ENCODE results near the gene GTF2B. TPM values are rescaled to one million over a fixed set of nuclear protein-coding genes. Genes with fewer than 3 reads are reported as not detected.

Gene GTF2B
- total and polyA plus RNA-seq, 2 donors (not counting 1 experiment from before 2014, with no cell fraction given): 29.2 to 32.0 TPM

DNA sequence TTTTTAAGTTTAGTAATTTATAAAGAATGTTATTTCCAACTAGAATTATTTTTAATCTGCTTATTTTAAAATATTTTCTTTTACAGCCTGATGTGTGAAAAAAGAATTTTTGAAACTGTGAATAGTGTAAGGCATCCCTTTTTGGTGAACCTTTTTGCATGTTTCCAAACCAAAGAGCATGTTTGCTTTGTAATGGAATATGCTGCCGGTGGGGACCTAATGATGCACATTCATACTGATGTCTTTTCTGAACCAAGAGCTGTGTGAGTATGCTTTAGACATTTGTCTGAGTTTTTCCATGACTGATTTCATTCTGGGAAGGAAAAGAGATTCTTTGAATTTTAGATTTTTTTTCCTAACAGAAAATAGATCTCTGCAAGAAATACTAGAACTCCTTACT is 77.9 kb downstream of the GTF2B start:
- TF ChIP-seq CTCF (IDR thresholded peaks at IDR 0.05) (no peak), EZH2 (IDR thresholded peaks at IDR 0.05; ENCODE audit: borderline replicate concordance, insufficient read depth, low read depth, low read length, poor library complexity, severe bottlenecking) (no peak)
- ChIA-PET POLR2A (no interaction called here), CTCF (no interaction called here)
- H3K4me3 Mint-ChIP-seq: no peak overlapping the region
- H3K9me3 Mint-ChIP-seq (ENCODE audit: insufficient read depth): no peaks in the 10 kb centered on the region
- H3K27ac ChIP-seq (ENCODE audit: low read length in 2 of 2): no peak overlapping the region
- no peak overlapping the region for H3K4me3 ChIP-seq (ENCODE audit: control extremely low read depth in 1 of 5, extremely low read depth in 1 of 5, insufficient read depth in 1 of 5, low read depth in 2 of 5, low read length in 4 of 5)
- no peaks in the 10 kb centered on the region for H3K27me3 ChIP-seq (replicated peaks in 1 of 4; ENCODE audit: control extremely low read depth in 1 of 4, control insufficient read depth in 3 of 4, insufficient read depth in 4 of 4, low read length in 3 of 4)
- 88% methylated on average over 1 of the region's 1 CpG for WGBS (ENCODE audit: insufficient coverage)
- H4K20me1 ChIP-seq (ENCODE audit: control insufficient read depth, insufficient read depth, low read length, poor library complexity, severe bottlenecking): no peaks in the 10 kb centered on the region
- no peak overlapping the region for H3K27ac Mint-ChIP-seq
- H3K27me3 Mint-ChIP-seq: no peaks in the 10 kb centered on the region
- no peaks in the 10 kb centered on the region for H3K79me2 ChIP-seq (ENCODE audit: control insufficient read depth, insufficient read depth, low read length)
- intact Hi-C loops (cut with micrococcal nuclease): loop anchor here (1.0 kb wide), 1 partner anchor 11 kb away; no protein-coding TSS in a partner anchor
- ATAC-seq (ENCODE audit: low read depth) (no peak), DNase-seq (no peak)
- H3K4me1 Mint-ChIP-seq: no peaks in the 10 kb centered on the region
- no peak overlapping the region for H3K9ac ChIP-seq (ENCODE audit: low read length)
- no peaks in the 10 kb centered on the region for H3K9me3 ChIP-seq (ENCODE audit: control extremely low read depth in 1 of 3, control insufficient read depth in 2 of 3, insufficient read depth in 1 of 3, low read length in 2 of 3)
- no peak overlapping the region for H3K4me2 ChIP-seq (replicated peaks; ENCODE audit: low read depth, low read length, poor library complexity, severe bottlenecking)
- no peak overlapping the region for H2AFZ ChIP-seq (ENCODE audit: insufficient read depth, low read depth, low read length, poor library complexity, severe bottlenecking)
- peaks cover 24 to 33% of the 10 kb centered on the region in 2 experiments for H3K36me3 ChIP-seq (replicated peaks in 1 of 2; ENCODE audit: control extremely low read depth in 1 of 2, control insufficient read depth in 1 of 2, extremely low read depth in 1 of 2, insufficient read depth in 2 of 2, low read length in 1 of 2)
- H3K4me1 ChIP-seq (ENCODE audit: control insufficient read depth in 2 of 2, insufficient read depth in 2 of 2, low read length in 2 of 2): no peaks in the 10 kb centered on the region

DNA sequence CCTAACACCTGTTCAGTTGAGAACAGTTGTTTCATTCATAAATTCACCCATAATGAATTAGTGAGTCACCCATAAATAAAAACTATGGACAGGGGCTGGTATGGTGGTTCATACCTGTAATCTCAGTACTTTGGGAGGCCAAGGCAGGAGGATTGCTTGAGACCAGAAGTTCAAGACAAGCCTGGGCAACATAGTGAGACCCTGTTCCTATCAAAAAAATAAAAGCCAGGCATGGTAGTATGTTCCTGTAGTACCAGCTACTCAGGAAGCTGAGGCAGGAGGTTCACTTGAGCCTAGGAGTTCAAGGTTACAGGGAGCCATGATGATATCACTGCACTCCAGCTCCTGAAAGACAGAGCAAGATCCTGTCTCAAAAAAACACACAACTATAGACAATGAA is 79.0 kb downstream of the GTF2B start:
- H3K27ac ChIP-seq (ENCODE audit: low read length in 2 of 2): no peak overlapping the region
- H3K36me3 ChIP-seq (replicated peaks in 1 of 2; ENCODE audit: control extremely low read depth in 1 of 2, control insufficient read depth in 1 of 2, extremely low read depth in 1 of 2, insufficient read depth in 2 of 2, low read length in 1 of 2): peaks cover 23 to 39% of the 10 kb centered on the region in 2 experiments
- H3K9me3 Mint-ChIP-seq (ENCODE audit: insufficient read depth): no peaks in the 10 kb centered on the region
- ChIA-PET POLR2A (no interaction called here), CTCF (no interaction called here)
- H3K9ac ChIP-seq (ENCODE audit: low read length): no peak overlapping the region
- no peak overlapping the region for H3K4me2 ChIP-seq (replicated peaks; ENCODE audit: low read depth, low read length, poor library complexity, severe bottlenecking)
- H3K79me2 ChIP-seq (ENCODE audit: control insufficient read depth, insufficient read depth, low read length): no peaks in the 10 kb centered on the region
- TF ChIP-seq CTCF (IDR thresholded peaks at IDR 0.05) (no peak), EZH2 (IDR thresholded peaks at IDR 0.05; ENCODE audit: borderline replicate concordance, insufficient read depth, low read depth, low read length, poor library complexity, severe bottlenecking) (no peak)
- H4K20me1 ChIP-seq (ENCODE audit: control insufficient read depth, insufficient read depth, low read length, poor library complexity, severe bottlenecking): no peaks in the 10 kb centered on the region
- no peak overlapping the region for H3K4me3 Mint-ChIP-seq
- intact Hi-C loops (cut with micrococcal nuclease): no loop called here
- H3K9me3 ChIP-seq (ENCODE audit: control extremely low read depth in 1 of 3, control insufficient read depth in 2 of 3, insufficient read depth in 1 of 3, low read length in 2 of 3): no peaks in the 10 kb centered on the region
- no peaks in the 10 kb centered on the region for H3K4me1 Mint-ChIP-seq
- no peaks in the 10 kb centered on the region for H3K4me1 ChIP-seq (ENCODE audit: control insufficient read depth in 2 of 2, insufficient read depth in 2 of 2, low read length in 2 of 2)
- H3K4me3 ChIP-seq (ENCODE audit: control extremely low read depth in 1 of 5, extremely low read depth in 1 of 5, insufficient read depth in 1 of 5, low read depth in 2 of 5, low read length in 4 of 5): no peak overlapping the region
- H3K27me3 ChIP-seq (replicated peaks in 1 of 4; ENCODE audit: control extremely low read depth in 1 of 4, control insufficient read depth in 3 of 4, insufficient read depth in 4 of 4, low read length in 3 of 4): no peaks in the 10 kb centered on the region
- DNase-seq: no peak
- ATAC-seq (ENCODE audit: low read depth): no peak
- H2AFZ ChIP-seq (ENCODE audit: insufficient read depth, low read depth, low read length, poor library complexity, severe bottlenecking): no peak overlapping the region
- H3K27me3 Mint-ChIP-seq: no peaks in the 10 kb centered on the region
- no peak overlapping the region for H3K27ac Mint-ChIP-seq
